Measurements from ENCODE around the gene GALT.

DNA sequence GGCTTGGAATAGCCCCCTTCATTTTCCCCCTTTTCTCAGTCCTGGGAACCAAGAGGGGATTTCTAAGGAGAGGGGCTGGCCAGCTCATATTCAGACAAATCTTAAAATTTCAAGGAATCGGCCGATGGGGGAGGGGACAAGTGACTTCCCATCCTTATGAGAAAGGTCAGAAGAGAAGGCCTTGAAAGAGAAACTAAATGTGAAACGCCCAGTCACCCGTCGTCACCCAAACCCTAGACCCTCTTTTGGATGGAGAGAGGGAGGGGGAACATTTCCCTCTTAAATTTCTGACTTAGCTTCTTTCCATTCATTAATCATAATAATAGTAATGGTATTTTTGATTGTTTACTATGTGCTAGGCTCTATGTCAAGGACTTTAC, 45.5 kb downstream of the GALT start:
- TF ChIP-seq POLR2A (IDR thresholded peaks at IDR 0.05), result no peak
- no peak for TF ChIP-seq POLR2AphosphoS5 (IDR thresholded peaks at IDR 0.05; ENCODE audit: insufficient read depth in 1 of 2, low read depth in 1 of 2)

Measured in vagina (tissue), 2 donors.